Measurements from ENCODE around the gene EMILIN1. TPM values are rescaled to one million over a fixed set of nuclear protein-coding genes. Genes with fewer than 3 reads are reported as not detected.
A peak's percentile ranks its signal among the peaks of the same experiment; 100 is the strongest.
"Not testable (repeated sequence)": the region's sequence is repeated elsewhere in the genome, so short reads cannot be mapped to it uniquely, and the experiment has no call there.

The EMILIN1 gene
- total RNA-seq, 1 experiment from 2014 or later = 1.1 TPM

DNA sequence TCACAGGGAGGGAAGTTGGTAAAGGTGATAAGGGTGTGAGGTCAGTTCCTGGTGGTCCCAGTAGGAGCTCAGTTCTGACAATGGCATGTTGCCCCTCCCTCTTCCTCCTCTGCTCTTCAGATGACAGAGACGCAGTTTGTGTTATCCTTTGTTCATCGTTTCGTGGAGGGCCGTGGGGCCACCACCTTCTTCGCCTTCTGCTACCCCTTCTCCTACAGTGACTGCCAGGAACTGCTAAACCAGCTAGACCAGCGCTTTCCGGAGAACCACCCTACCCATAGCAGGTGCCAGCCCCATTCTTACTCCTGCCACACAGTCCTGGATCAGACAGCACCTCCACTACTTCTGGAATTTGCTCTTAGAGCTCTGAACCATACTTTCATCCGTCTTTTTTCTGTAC, 24.6 kb upstream of the EMILIN1 start:
- no peak for DNase-seq (ENCODE audit: low spot score)

DNA sequence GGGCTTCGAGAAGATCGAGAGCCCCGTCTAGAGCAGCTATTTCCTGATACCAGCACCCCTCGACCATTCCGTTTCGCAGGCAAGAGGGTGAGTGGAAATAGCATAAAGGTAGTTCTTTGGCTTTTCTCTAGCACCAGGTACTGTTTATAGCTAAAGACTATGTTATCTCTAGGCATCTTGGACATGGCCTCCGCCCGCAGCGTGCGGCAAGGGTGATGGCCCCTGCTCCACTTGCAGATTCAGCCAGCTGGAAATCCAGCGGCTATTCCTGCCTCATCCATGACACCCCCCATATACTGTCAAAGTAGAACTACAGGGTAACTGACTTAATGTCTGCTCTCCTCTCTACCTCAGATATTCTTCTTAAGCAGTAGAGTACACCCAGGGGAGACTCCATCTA, 23.7 kb upstream of the EMILIN1 start:
- no peak for DNase-seq (ENCODE audit: low spot score)

DNA sequence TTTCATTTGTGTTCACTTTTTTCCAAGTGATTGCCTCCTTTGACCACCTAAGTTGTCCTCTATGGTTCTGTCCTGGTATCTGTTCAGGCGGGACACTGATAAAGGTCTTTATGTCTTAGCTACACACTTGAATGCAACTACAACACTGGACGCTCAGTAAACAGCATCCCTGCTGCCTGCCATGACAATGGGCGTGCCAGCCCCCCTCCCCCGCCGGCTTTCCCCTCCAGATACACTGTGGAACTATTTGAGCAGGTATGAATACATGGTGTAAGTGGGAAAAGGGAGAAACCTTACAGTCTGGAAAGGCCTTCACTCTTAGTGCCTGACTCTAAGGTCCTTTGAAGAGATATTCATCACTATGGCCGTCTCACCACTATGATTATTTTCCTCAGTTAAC, 21.2 kb upstream of the EMILIN1 start:
- no peak for DNase-seq (ENCODE audit: low spot score)

DNA sequence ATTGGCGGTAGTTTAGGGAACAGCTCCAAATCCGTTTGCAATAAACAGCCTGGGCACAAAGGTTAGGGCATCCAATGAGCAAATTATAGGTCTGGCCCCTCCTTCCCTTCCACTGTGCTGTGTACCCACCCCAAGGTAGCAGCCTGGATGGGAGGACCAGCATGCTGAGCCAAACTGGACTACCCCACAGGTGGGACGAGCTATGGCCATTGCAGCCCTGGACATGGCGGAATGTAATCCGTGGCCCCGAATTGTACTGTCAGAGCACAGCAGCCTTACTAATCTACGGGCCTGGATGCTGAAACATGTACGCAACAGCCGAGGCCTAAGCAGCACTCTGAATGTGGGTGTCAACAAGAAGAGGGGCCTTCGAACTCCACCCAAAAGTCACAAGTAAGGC, 20.2 kb upstream of the EMILIN1 start:
- no peak for DNase-seq (ENCODE audit: low spot score)

DNA sequence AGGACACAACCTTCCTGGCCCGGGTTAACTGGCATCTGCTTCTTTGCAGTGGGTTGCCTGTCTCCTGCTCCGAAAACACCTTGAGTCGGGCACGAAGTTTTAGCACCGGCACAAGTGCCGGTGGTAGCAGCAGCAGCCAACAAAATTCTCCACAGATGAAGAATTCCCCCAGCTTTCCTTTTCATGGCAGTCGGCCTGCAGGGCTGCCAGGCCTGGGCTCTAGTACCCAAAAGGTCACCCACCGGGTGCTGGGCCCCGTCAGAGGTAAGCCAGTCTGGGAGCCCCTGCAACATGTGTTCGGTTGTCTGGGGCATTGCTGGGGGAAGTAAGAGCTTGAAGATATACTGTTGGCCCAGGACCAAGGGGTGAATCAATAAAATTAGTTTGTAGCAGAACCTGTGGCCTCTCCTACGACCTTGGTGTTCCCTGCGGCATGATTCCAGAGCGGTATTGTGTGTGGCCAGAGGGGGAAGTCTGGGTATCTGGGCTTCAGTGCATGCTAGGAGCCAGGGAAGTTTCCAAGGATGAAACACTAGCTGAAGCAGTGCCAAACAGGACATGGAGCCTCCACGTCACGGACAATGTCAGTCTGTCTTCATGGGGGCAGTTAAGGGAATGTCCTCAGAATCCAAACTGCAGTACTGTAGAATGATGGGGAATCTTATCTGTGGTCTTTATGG, 19.1 kb upstream of the EMILIN1 start:
- DNase-seq (ENCODE audit: low spot score) = no peak

DNA sequence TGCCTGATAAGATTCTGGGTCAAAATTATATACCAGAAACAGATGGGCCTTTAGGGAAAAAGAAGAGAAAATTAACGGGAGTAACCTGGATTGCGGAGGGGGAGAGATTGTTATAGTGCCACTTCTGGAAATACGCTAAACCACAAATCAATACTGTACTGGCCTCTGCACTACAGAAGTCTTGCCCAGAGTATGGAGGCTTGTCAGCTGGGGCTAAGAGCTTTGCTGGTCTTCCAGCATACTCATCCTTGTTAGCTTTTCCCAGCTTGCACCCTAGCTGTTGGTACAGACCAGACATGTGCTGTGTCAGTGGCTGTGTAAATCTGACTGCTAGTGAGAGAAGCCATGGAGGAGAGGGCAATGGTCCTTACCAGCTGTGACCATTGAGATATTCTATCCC, 18.1 kb upstream of the EMILIN1 start:
- no peak for DNase-seq (ENCODE audit: low spot score)

DNA sequence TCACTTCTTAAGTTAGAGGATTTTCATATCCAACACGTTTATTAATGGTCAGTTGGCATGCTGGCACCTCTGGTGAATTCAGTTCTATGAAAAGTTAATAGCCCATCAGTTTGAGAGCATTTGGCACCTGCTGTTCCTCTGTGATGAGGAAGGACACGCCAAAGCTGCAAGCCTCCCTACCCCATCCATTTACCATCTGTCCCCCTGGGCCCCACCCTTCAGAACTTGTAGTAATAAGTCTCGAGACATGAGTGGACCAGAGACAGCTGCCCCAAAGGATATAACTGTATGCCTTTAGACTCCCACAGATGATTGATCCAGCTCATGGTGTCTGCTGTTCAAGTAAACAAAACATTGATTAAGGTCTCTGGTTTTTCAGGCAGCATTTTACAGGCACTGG, 13.3 kb upstream of the EMILIN1 start:
- DNase-seq (ENCODE audit: low spot score) = no peak

DNA sequence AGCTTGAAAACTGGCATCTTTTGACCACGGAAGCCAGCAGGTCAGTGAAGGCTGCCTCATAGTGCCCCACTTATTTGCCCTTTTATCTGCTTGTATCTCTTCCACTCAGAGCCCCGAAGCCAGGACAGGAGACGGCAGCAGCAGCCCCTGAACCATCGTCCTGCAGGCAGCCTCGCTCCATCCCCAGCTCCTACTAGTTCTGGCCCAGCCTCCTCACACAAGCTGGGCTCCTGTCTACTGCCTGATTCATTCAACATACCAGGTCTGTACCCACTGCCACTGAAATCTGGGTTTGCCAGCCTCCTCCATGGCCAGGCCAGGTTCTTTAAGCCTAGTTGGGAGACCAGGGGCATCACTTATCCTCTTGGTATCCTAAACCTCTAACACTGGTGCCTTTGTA, 11.0 kb upstream of the EMILIN1 start:
- no peak for DNase-seq (ENCODE audit: low spot score)

DNA sequence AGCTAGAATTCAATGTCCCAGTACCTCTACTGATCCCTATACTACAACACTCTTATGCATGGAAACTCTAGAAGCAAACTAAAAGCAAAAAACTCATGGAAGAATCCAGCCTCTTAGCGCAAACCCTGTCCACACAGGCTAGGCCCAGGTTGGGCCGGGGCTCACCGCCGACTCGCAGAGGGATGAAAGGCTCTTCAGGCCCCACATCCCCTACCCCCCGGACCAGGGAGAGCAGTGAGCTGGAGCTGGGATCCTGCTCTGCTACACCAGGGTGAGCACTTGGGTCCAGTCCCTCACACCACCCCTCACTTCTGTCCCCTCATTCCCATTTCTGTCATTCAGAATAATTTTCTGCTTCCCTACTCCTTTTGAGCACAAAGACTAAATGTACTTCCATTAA, 9.0 kb upstream of the EMILIN1 start:
- no peak for DNase-seq (ENCODE audit: low spot score)

DNA sequence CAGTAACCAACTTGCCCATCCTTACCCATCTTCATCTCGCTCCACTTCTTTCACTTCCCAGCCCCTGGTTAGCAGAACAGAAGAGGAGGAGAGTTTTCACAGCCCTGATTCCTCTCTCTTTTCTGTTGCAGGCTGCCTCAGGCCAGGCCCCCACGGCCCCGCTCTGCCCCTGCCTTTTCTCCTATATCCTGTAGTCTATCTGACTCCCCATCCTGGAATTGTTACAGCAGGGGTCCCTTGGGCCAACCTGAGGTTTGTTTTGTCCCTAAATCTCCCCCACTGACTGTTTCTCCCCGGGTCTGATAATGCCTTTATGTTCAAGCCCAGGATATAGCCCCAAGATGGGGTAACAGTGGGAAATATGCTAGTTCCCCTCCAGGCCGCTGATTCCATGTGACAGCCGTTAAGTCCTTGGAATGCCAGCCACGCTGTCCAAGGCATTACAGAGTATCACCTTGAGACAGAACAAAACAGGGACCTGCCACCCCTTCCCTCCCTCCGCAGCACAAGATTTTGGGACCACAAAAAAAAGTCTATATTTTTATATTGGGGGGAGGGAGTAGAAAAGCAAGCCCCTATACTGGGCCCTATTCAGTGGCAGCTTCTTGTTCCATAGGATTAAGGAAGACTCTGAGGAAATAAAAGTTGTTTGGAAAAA, 8.3 kb upstream of the EMILIN1 start:
- no peak for DNase-seq (ENCODE audit: low spot score)

DNA sequence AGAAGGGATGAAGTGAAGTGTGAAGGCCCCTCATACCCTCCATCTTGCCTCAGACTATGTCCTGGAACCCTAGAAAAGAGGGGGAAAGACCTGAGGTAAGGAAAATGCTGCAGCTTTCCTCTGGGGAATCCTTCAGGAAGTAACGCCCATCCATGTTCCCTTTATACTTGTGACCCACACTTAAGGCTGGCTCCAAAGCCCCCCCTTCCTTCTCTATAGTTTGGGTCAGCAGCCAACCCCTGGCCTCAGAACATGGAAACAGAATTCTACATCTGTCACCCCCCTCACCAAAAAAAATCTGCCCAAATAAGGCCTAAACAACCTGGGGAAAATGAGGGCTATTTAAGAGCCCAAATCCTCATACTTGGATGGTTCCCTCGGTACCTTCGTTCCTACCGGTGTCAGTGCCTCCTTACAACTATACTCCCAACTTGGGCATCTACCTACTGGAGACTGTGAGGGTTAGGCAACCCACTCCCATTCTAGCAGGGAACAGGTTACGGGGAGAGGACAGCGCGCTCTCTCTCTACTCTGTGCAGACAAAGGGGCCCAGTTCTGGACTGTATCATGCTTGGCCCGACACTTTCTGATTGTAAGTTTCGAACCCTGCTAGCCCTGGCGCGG, 7.7 kb upstream of the EMILIN1 start:
- no peak for DNase-seq (ENCODE audit: low spot score)

DNA sequence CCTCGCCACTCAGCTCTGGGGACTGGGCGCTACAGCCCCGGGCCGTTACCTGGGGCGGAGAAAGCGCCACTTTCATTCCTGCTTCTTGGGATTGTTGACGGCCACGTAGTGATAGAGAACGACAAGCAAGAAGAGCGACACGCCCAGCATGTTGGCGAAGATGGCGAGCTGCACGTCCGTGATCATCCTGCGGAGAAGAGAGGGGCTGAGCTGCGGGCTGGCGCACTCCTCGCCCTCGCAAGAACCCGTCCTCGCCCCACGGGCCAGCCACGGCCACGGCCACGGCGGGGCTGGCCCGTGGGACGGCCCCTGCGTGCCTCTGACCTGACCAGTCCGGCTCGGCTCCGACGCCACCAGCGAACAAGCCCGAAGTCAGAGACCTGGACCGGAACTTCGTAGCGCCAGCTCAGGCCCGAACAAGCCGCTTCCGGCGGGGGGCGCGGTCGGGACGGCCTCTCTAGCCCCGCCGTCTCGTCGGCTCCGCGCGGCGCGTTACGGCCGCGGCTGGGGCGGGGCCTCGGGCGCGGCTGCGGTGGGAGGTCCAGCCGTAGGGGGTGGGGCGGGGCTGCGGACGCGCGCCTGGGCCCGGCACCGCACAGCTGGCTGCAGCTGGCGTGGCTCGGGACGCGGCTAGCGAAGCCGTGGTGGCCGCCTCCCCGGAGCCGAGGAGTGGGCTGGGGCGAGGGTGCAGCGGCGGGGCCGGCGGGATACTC, 7.0 kb upstream of the EMILIN1 start, which contains the start of gene OST4:
Gene OST4, minus strand, starts transcription at position 378 of the 713 bp plus-strand sequence.
- DNase-seq (ENCODE audit: low spot score) = peak; percentile 92

DNA sequence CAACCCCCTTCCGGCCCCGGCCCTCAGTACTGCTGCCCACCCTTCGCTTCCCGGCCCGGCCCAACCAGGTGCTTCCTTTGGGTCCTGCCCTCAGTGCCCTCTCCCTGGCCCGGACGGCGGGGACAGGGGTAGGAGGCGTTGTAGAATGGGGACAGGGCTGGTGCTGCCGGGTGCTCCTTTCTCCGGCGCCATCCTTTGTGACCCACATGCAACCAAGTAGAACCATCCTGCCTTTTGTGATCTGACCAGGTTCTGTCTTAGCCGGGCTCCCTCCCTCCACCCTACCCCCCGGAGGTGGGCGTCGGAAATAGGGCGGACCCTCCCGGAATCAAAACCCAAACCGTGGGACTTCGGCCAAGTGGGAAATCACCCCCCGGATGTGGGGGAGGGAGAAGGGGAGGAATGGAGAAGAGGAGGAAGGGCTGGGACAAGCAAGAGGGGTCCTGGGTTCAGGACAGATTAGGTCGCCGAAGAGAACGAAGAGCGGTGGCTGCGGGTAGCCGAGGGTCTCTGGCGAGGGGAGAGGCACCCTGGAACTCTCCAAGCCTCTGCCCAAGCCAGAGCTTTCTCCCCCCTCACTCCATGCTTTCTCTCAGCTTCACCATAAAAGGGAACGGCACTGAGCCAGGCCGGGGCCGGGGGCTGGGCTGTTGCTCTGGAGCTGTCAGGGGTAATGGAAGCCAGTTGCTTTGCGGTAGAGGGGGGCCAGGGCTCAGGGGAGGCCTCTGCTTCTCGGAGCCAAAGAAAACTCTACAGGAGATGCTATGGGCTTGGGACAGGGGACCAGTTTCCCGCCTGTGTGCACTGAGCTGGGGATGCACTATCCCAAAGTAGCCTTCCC, 6.2 kb upstream of the EMILIN1 start:
- no peak for DNase-seq (ENCODE audit: low spot score)

DNA sequence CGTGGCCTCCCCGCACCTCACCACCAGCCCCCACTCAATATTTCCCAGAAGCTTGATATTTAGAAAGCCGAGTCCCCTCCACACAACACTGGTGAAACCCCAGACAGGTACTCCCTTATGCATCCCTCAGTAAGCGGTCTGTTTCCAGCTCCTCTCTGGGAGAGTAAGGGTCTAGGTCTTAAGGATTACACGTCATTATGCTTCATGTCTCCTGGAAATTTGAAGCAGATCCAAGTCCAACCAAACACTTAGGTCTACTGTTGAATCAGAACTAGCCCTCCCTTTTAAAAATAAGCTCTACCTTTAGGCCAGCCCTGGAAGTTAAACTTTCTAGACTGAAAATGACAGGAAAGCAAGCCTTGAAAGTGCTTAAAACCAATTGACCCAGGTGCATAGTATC, 5.5 kb upstream of the EMILIN1 start:
- DNase-seq (ENCODE audit: low spot score) = no peak

DNA sequence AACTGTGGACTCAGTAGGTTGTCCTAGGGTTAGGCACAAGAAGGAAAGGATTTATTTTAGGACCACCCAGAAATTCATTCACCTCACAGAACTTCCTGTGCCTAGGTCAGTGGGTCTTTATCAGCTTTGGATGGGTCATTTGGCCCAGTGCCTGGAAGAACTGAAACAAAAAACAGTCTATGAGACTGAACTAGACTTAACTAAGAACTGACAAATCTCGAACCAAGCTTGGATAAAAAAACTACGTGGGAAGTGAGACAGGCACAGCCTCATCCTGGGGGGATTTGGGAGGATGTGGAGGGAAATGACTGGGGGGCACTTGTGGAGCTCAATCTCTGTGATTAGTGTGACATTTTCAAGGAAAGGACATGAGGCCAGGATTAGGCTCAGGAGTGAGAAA, 4.6 kb upstream of the EMILIN1 start:
- no peak for DNase-seq (ENCODE audit: low spot score)

DNA sequence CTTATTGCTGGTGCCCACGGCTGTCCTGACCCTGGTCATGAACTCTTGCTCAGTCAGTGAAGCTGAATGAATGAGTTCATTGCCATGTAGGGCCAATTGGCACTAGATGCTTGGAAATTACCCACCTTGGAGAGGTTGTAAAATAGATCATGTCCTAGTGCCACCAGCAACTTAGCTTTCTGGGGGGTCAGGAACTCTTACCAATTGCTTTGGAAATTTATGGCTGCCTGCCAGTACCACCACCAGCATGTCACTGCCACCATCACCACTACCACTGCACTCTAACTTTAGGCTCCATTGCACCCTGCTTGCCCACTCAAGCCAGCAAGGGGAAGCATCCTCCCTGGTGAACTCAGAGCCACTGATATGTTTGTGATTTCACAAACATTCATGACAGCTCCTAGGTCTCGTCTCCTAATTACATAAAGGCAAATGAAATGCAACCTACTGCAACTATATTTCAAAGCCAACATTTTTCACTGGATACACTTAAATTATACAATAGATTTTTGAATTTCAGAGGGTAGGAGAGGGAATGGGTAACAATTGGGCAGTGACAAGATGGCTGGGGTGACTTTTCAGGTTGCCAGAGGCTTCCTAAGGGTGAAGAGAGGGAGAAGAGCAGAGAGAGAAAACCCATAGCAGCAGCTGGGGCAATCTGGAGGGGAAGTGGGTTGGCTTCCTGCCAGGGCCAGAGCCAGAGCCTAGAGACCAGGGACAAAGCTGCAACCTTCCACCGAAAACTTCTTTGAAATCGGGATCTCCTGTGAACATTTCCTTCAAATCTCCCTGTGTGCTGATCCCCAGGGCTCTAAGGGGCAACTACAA, 3.5 kb upstream of the EMILIN1 start:
- DNase-seq (ENCODE audit: low spot score) = no peak

DNA sequence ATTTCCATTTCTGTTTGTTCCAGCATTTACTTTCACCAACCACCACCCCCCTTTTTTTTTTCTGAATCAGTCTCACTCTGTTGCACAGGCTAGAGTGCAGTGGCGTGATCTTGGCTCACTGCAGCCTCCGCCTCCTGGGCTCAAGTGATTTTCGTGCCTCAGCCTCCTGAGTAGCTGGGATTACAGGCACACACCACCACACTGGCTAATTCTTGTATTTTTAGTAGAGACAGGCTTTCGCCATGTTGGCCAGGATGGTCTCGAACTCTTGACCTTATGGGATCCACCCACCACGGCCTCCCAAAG, 2.9 kb upstream of the EMILIN1 start:
- DNase-seq (ENCODE audit: low spot score) = not testable (repeated sequence)

DNA sequence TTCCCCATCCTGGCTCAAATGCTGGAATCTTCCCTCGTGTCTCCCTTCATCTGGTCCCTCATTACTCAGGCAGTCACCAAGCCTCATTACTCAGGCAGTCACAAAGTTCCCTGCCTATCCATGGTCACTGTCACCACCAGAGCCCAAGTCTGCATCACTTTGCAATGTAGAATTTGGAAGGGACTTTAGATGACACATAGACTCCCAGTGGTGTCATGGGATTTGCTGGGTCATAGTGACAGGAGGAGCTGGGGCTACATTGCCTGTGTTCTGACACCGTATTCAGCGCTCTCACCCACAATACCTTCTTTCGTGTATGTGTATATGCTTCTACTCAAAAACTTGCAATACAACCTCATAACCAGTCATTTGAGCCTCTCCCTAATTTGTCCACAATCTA, 2.1 kb upstream of the EMILIN1 start:
- no peak for DNase-seq (ENCODE audit: low spot score)

DNA sequence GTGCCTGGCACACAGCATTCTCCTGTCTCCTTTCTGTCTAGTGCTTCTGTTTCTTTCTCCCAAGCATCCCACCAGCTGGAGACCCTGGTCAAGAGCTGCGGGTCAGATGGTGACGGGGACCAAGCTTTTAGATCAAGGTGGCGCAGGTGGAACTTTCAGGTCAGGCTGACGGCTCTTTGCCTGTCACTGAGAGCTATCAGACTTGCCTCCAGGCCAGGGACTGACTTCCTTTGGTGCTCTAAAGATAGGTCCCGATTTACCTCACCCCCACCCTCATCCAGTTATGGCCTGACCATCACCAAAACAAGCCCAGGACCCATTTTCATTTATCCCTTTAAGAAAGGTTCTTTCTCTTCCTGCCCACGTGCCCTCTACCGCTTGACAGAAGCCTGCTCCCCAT, 1.2 kb upstream of the EMILIN1 start:
- no peak for DNase-seq (ENCODE audit: low spot score)

DNA sequence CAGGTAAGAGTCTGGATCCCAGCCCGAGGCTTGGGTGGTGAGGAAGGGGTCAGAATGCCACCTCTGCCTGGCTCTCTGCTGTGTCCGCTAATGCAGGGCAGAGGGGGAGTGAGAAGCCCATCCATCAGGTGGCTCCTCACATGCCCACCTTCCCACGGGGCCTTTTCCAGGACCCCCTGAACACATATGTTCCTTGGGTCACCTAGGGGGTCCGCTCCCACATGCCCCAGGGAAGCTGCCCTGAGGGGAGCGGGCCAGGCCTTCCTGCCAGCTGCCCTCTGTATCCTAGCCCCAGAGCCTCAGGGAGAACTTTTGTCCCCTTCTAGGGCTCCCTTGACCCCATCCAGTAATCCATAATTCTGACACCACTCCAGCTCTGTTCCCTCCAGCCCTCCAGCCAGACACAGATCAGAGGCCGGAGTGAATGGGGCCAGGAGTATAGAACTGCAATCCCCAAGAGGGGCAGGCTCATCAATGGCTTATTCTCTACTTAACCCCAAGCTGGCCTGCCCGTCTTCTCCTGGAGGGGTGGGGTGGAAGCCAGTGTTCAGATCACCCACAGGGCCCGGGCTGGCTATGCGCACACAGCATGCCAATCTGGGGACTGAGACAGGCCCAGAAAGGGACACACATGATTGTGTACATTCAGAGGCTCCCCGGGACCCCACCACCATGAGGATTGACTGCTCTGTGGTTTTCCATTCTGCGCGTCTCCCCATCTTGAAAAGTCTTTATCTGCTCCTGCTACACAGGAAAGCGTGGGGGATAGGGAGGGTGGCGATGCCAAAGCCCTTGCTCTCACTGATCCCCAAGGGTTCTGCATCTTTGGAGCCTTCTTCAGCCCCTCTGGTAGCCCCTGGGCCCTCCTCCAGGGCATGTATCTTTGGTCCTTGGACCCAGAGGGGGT, 1.1 kb downstream of the EMILIN1 start:
- no peak for DNase-seq (ENCODE audit: low spot score)
